T1000 (cell line): ENCODE results near the gene CSK.

Experiments
- DNase-seq: peaks from one replicate; lab custom pipeline; 2025; ENCODE audit warnings: mixed read lengths; lab: John Stamatoyannopoulos, UW

The CSK gene

DNA sequence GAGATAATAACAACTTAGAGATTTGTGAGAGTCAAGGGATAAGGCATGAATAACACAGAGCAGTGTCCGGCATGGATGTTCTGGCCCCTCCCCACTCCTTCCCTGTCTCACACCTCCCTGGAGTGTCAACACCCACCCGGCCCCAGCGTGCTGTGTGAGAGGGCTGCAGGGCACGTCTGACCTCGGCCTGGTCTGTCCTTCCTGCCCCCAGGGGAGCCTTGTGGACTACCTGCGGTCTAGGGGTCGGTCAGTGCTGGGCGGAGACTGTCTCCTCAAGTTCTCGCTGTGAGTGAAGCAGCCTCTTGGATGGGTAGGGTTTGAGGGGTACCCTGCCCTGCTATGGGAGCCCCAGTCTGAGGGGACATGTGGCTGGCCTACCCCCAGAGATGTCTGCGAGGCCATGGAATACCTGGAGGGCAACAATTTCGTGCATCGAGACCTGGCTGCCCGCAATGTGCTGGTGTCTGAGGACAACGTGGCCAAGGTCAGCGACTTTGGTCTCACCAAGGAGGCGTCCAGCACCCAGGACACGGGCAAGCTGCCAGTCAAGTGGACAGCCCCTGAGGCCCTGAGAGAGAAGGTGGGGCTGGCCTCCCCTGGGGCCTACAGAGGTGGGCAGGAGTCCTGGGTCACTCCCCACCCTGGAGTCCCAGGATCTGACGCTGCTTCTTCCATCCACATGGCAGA lies 19.6 kb downstream of the CSK start:
- no peak for DNase-seq

DNA sequence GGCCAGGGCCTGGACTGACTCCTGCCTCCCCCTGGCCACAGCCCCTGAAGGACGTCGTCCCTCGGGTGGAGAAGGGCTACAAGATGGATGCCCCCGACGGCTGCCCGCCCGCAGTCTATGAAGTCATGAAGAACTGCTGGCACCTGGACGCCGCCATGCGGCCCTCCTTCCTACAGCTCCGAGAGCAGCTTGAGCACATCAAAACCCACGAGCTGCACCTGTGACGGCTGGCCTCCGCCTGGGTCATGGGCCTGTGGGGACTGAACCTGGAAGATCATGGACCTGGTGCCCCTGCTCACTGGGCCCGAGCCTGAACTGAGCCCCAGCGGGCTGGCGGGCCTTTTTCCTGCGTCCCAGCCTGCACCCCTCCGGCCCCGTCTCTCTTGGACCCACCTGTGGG lies 20.4 kb downstream of the CSK start:
- DNase-seq: no peak

DNA sequence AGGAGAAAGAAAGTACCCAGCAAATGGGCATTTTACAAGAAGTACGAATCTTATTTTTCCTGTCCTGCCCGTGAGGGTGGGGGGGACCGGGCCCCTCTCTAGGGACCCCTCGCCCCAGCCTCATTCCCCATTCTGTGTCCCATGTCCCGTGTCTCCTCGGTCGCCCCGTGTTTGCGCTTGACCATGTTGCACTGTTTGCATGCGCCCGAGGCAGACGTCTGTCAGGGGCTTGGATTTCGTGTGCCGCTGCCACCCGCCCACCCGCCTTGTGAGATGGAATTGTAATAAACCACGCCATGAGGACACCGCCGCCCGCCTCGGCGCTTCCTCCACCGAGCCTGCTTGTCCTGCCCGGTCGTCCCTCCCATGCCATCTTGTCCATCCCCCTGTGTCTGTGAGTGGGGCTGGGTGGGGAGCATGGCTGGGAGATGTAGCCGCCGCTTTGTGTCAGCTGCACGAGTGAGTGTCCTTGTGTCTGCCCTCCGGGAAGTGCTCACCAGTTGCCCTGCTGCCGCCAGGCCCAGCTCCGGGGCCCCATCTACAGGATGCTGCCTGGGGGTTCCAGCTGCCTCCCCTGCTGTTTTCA lies 21.1 kb downstream of the CSK start:
- no peak for DNase-seq

DNA sequence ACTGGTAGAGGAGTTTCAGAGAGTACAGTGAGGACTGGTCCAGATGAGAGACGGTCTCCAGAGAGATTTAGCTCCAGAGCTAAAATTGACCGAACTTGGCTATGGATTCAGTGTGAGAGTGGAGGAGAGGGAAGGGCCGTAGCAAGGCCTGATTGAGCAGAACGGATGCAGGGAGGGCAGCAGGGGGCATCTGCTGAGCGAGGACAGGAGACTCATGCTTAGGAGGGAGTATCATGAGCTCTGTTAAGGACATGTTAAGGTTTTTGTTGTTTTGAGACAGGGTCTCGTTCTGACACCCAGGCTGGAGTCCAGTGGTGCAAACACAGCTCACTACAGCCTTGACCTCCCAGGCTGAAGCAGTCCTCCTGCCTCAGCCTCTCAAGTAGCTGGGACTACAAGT lies 23.1 kb downstream of the CSK start:
- no peak for DNase-seq

DNA sequence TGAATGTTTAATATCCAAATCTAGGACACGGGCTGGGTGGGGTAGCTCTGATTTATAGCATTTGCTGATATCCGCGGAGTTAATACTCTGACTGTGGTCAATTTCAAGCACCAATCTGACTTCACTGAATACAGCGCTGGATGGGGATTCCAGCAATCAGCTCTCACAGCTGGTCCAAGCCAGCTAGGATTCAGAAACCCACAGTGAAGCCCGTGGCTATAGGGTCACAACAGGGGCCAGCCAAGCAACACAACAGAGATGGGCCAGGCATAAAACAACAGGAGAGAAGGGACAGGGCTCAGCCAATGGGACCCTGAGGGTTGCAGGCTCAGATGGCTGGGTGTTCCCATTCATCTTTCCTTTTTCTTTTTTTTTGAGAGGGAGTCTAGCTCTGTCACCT lies 25.4 kb downstream of the CSK start:
- no peak for DNase-seq

DNA sequence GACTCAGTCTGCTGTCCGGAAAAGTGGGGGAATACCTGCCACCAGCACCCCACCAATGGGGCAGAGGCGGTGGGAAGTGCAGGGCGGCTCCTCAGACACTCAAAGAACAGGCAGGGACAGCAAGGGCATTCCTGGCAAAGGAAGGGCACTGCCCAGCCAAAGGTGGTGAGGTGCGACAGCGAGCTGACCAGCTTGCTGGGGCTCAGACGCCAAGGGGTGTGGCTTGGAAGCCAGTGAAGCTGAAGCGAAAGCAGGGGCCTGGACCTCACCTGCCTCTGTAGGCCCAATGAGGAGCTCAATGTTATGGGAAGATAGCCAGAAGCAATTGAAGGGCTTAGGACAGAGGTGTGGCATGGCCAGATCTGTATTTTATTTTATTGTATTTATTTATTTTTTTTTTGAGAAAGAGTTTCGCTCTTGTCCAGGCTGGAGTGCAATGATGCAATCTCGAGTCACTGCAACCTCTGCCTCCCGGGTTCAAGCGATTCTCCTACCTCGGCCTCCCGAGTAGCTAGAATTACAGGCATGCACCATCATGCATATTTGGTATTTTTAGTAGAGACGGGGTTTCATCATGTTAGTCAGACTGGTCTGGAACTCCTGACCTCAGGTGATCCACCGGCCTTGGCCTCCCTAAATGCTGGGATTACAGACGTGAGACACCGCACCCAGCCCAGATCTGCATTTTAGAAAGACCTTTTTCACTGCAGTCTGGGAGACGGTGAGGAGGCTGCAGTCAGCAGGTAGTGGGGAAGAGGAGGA lies 26.4 kb downstream of the CSK start:
- no peak for DNase-seq

DNA sequence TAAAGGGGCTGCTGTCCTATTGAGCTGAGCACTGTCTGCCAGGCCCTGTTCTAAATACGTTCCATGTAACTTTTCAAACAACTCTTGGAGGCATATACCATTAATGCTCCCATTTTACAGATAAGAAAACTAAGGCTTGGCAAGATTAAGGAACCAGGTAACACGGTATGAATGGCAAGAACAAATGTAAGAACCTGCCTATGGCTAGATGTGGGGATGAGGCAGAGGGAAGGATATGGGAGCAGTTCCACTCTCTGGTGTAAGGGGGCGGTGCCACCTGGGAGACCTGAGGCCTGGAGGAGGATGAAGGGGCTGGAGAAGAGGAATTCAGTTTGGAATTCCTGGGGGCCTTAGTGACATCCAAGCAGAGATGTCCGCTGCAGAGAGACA lies 27.0 kb downstream of the CSK start:
- no peak for DNase-seq

DNA sequence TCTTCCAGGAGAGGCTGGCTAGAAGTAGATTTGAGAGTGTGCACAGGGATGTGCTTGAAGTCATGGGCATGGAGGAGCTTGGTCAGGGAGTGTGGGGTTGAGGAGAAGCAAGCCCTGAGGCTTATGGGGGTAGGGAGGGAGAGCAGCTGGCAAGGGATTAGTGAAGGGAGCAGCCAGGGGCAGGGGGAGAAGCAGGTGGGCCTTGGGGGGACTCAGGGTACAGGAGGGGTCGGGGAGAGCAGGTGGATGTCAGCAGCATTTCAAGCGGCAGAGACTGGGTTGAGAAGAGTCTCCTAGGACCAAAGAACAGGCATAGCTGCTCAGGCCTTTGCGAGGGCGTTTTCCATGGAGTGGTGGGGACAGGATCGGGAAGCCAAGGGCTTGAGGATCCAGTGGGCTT lies 27.4 kb downstream of the CSK start:
- no peak for DNase-seq

DNA sequence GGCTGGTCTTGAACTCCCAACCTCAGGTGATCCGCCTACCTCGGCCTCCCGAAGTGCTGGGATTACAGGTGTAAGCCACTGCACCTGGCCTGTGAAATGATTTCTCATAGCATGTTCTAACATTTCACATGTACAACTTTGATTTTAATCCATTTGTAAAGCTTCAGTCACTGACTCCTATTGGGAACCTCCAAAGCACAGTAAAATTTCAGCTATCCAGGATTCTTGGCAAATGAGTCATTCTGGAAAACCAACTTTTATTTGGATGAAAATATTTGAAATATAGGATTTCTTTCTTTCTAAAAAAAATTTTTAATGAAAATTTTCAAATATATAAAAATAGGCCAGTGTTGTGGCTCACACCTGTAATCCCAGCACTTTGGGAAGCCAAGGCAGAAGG lies 28.1 kb downstream of the CSK start:
- DNase-seq: no peak

DNA sequence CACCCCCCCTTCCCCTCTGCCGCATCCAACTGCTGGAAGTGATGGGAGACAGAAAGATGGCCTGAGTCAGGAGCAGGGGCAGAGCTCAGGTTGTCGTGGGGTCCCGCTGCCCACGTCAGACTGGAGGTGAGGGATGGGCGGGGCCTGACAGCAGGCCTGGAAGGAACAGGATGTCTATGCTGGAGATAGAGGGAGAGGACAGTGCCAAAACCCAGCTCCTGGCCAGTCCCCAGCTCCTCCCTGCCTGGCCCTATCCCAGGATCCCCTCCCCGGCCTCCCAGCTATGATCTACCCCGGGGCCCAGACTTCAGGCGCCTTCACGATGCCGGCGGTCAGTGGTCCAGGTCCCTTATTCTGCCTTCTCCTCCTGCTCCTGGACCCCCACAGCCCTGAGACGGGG lies 30.7 kb downstream of the CSK start, which contains the start of gene LMAN1L:
LMAN1L (plus strand) TSS at position 303 of the 400 bp plus-strand sequence; CDS start at position 323, 20 bp downstream.
- DNase-seq: no peak

DNA sequence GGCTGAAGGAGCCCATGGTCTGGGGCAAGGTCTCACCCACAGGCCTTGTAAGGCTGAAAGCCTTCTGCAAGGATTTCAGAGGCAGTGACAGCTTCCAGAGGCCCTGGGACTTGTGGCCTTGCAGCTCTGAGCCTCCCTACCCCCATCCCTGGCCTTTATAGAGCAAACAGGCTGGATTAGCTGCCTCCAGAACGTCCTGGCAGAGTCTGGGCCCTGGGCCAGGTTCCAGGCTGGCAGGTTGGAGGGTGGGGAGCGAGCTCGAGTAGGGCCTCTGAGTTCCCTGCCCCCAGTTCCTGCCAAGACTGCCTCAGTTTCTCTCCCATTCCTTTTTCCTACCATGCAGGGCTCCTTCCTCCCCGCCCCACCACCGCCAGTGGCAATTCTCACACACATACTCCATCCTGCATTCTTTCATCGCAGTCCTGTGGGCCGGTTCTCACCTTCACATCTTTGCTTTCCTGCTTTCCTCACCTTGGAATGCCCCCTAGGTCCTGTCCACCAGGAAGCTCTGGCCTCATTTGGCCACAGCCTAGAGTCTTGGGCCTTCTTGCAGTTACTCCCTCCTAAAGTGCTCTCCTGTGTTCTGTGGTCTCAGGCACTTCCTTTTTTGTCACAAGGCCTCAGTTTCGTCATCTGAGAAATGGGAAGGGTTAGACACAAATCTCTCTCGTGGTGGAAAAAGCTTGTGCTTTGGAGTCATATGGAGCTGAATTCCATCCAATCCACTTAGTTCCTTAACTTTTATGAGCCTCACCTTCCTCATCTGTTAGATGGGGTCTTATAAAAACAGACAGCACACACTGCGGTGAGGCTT lies 33.4 kb downstream of the CSK start:
- DNase-seq: no peak

DNA sequence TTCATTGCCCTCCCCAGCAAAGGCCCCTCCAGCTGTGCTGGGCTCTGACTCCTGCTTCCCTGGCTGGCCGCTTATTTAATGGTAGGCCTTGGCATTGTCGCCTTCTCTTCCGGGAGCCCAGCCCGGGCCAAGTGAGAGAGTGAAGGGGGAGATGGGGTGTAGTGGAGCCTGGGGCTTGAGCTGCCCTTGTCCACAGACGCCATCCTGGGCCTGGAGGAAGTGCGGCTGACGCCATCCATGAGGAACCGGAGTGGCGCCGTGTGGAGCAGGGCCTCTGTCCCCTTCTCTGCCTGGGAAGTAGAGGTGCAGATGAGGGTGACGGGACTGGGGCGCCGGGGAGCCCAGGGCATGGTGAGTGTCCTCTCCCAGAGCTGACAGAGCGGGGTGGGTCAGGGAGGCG lies 34.1 kb downstream of the CSK start:
- no peak for DNase-seq

DNA sequence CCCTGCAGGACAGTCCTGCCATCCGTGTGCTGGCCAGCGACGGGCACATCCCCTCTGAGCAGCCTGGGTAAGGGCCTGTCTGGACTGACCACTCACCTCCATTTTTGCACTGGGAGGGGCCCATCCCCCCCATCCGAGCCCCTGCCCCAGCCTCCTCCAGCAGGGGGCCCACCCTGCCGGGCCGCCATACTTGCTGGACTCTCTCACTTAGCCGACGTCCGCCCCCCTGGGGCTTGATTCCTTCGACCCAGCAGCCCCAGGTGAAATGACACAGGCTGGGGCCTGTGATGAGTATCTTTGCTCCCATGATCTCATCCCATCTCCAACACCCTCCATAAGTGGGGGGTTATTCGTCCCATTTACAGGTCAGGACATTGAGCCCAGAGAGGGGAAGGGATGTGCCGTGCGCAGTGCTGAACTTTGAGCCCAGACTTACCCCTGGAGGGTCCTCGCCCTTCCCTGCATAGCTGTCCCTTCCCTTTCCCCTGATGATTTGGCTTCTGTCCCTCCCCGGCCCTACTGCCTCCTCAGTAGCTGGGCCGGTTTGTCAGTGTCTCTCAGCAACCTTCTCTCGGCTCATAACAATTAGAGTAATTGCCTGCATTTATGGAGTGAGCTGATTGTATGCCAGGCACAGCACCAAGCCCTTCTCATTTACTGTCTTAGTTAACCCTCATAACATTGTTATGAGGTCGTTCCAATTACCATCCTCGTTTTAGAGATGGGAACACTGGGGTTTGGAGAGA lies 34.9 kb downstream of the CSK start:
- no peak for DNase-seq

DNA sequence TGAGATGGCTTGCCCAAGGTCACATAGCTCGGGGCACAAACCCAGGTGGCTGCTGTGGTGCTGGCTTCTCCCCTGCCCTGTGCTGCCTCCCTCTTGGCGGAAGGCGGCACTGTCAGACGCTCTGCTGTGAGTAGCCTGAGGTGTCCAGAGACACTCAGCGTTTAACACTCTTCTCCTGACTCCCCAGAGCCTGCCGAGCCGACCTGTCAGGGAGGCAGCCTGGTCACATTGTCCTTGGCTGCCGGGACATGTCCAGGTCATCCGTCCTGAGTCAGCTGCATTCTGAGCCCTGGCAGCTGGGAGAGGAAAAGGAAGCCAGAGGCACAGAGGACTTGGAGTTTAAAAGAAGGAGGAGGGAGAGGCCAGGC lies 35.5 kb downstream of the CSK start:
- DNase-seq: no peak

DNA sequence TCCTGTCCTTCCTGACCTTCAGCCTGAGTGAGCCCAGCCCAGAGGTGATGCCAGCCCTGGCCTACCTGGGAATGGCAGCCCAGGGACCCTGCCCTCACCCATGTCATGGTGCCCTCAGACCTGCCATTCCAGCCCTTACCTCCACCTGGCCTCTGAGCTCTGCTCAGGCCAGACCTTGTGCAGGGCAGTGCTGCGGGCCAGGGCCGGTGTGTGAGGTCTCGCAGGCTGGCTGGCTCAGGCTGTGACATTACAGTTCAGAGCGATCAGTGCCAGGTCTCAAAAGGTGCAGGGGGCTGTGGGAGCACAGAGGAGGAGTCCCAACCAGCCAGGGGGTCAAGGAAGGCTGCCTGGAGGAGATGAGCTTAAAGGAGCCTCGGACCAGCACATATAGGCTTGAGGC lies 38.2 kb downstream of the CSK start:
- no peak for DNase-seq

DNA sequence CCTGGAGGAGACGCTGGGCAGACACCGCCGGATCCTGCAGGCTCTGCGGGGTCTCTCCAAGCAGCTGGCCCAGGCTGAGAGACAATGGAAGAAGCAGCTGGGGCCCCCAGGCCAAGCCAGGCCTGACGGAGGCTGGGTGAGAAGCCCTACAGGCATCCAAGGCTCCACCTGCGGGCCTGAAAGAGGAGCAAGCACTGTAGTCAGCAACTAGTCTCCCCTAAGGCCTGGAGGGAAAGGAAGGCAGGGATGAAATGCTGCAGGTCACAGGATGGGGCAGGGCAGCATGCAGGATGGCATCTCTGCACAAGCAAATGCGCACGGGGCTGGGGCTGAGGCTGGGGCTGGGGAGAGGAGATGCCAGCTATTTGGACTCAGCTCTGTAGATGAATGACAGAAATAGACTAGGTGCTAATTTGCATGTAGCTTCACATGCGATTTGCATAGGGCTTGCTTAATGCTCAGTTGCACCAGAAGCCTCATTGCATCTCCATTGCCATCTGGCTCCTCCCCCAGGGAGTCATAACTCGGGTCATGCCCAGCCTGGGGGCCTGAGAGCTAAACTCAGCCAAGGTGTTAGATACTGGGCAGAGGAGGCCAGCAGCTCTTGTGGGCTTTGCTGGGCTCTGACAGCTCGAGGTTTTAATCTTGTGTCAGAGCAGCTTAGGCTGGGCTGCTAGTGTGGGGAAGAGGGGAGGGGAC lies 39.4 kb downstream of the CSK start:
- no peak for DNase-seq

DNA sequence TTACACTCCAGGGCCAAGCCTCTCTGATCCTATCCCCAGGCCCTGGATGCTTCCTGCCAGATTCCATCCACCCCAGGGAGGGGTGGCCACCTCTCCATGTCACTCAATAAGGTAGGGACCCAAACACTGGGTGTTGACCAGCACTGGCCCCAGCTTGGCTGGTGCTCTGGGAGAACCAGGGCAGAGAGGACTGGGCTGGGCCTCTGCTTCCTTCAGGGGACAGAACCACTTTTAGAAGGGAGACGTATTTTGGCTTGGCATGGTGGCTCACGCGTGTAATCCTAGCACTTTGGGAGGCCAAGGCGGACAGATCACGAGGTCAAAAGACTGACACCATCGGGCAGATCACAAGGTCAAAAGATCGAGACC lies 39.9 kb downstream of the CSK start:
- DNase-seq: no peak

DNA sequence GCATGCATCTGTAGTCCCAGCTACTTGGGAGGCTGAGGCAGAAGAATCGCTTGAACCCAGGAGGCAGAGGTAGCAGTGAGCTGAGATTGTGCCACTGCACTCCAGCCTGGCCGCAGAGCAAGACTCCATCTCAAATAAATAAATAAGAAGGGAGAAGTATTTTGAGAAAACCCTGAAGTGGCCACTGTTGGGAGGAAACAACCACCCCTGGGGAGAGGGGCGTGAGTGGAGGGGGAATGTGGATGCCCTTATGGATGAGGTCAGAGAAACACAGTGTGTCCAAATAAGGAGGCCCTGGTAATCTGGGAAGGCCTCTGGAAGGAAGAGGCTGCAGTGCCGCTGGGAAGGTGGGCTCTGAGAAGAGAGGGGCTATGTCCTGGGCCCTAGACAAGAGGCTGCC lies 40.4 kb downstream of the CSK start:
- DNase-seq: no peak

DNA sequence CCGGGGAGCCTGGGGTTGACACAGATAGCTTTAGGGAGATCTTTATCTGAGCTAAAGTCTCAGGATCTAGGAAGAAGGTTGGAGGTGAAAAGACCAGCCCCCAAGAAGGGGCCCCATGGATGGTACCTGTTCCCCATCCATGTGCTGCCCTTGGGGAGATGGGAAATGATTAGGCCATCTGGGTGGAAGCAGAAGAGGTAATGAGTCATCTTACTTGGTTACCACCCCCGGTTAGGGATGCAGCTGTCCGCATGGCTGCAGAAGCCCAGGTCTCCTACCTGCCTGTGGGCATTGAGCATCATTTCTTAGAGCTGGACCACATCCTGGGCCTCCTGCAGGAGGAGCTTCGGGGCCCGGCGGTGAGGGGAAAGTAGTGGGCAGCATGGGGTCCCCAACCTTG lies 41.4 kb downstream of the CSK start:
- no peak for DNase-seq

DNA sequence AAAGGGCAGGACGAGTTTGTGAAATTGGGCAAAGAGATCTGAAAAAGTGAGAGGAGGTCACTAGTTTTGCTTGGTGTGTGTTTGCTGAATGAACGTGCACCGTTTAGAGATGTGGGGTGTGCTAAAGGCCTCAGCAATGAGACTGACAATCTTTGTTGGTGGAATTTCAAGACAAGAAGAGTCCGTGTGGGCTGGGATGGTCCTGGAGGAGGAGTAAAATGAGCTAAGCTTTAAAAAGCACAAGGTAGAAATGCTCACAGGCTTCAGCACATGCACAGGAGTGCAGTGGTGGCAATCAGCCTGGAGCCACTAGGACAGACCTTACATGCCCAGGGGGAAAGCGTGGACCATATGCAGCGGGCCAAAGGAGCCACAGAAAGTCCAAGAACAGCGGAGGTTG lies 43.1 kb downstream of the CSK start:
- no peak for DNase-seq

DNA sequence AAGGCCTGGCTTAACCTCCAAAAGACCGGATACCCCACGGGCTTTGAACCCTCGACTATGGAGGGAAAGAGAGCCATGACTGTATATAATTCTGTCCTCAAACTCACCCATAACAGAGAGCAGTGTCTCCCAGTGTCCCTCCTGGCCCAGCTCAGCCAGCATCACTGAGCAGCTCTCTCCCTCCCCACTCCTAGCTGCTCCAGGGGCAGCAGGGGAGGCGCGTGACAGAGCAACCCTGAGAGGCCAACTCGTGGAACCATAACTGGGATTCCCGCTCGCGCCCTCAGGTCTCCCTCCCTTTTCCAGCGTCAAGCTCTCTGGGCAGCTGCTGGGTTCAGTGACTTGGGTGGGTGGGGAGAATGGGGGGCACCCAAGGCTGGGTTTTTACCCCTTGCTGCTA lies 44.0 kb downstream of the CSK start:
- no peak for DNase-seq
